Activated naive CD4-positive, alpha-beta T cell treated with anti-CD3 and anti-CD28 coated beads, Interleukin-2, amount 50 U/mL, for 72 hours (primary cell): ENCODE results near the gene TPM3. TPM values are rescaled to one million over a fixed set of nuclear protein-coding genes. Genes with fewer than 3 reads are reported as not detected.
A peak's percentile ranks its signal among the peaks of the same experiment; 100 is the strongest.
"Not testable (repeated sequence)": the region's sequence is repeated elsewhere in the genome, so short reads cannot be mapped to it uniquely, and the experiment has no call there.

Experiments used
- ATAC-seq, 2 donors: fragments of 150-1000 bp; cut with Tn5 transposase; 2 replicates each; pipeline ENCODE4 v1.10.0; 2021; ENCODE audit warnings: mild to moderate bottlenecking in 2 of 2, moderate library complexity in 2 of 2
- DNase-seq, 2 donors: peaks; one replicate each; pipeline ENCODE4 v3.0.0; 2021 to 2022; ENCODE audit warnings: low spot score in 2 of 2
- H3K27ac Mint-ChIP-seq, 2 donors: one replicate each; pipeline ENCODE4 v1.8.0; 2022; ENCODE audit warnings: mild to moderate bottlenecking in 2 of 2, mixed read lengths in 2 of 2
- H3K36me3 Mint-ChIP-seq, 2 donors: one replicate each; pipeline ENCODE4 v1.8.0; 2022; ENCODE audit warnings: mixed read lengths in 2 of 2
- H3K9me3 Mint-ChIP-seq, 2 donors: one replicate each; pipeline ENCODE4 v1.8.0; 2022; ENCODE audit warnings: mixed read lengths in 2 of 2
- total RNA-seq, 2 donors: library from RNA; stranded (reverse); gene quantifications; one replicate each; pipeline ENCODE4 v1.2.3, GENCODE V29; 2022

TPM3 gene
- total RNA-seq, 2 donors from 2014 or later: 373 to 610 TPM

DNA sequence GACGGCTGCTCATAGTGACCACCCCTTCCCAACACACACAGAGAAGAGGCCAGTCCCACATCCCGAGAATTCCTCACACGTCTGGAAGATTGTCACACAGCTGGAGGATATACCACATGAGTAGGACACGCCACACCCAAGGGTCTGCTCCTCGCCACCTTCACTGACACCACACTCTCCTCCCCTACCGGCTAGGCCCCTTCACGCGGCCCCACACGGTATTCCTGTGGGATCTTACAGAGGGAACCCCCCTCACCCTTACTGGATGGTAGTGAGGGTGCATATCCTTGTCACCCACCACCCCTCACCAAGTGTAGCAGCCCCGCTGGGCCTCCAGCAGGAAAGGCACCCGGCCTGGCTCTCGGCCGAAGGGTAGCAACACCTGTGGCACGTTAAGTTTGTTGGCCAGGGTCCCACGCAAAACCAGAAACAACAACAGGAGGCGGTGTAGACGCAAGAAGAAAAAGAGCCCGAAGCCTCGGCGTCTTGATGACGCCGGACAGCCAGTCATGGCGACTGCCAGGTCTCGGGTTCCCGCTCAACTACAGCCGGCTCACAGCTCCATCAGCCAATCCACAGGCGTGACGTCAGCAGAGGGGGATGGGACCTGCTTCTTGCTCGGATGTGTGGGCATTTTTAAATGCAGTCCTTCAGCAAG, 37.2 kb downstream of the TPM3 start, which contains the start of gene NUP210L:
Gene NUP210L, minus strand, starts transcription at position 540 of the 658 bp plus-strand sequence.
- Mint-ChIP-seq H3K27ac (peak within 1 kb of the TSS; percentile 10 to 93), H3K36me3 (peaks cover 15 to 43% of the 10 kb centered on the region in 2 donors), H3K9me3 (no peaks in the 10 kb centered on the region)
- ATAC-seq (no peak), DNase-seq (no peak)

DNA sequence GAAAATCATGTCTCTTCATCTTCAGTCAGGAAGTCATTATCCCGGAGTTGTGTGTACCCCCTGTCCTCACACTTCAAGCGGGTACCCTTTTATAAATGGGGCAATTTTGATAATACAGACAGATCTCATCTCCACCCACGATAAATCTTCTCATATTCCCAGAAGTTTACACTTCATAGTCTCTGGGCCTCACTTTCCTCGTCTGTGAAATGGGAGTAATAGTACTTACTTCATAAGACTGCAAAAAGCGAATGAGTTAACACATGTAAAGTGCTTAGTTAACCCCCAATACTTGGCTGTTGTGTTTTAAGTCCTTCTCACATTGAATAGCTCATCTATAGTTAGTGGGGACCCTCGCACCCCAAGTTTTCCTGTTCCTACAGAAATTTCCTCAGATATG, 37.8 kb downstream of the TPM3 start:
- peaks cover 15 to 37% of the 10 kb centered on the region in 2 donors for H3K36me3 Mint-ChIP-seq
- ATAC-seq: no peak
- H3K9me3 Mint-ChIP-seq: no peaks in the 10 kb centered on the region
- DNase-seq: no peak
- H3K27ac Mint-ChIP-seq: peak overlapping the region; percentile 10 to 45

DNA sequence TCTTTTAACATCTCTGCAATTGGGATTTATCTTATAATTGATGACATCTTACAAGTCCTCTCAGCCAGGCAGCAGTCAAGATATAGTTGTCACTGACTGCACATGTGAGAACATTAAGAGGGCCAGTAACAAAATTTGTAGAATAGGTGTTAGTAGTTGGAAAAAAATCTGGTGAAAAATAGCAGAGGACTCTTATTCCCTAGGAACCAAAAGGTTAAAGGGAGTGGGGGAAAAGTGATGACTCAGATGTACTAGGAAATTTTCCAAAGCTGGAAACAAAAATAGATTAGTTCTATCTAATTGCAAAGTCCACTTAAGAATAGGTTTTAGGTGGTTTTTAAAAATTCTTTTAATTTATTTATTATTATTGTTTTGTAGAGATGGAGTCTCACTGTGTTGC, 40.6 kb downstream of the TPM3 start:
- peaks cover 10 to 17% of the 10 kb centered on the region in 2 donors for H3K36me3 Mint-ChIP-seq
- DNase-seq (no peak), ATAC-seq (no peak)
- no peak overlapping the region for H3K27ac Mint-ChIP-seq
- H3K9me3 Mint-ChIP-seq: no peaks in the 10 kb centered on the region

DNA sequence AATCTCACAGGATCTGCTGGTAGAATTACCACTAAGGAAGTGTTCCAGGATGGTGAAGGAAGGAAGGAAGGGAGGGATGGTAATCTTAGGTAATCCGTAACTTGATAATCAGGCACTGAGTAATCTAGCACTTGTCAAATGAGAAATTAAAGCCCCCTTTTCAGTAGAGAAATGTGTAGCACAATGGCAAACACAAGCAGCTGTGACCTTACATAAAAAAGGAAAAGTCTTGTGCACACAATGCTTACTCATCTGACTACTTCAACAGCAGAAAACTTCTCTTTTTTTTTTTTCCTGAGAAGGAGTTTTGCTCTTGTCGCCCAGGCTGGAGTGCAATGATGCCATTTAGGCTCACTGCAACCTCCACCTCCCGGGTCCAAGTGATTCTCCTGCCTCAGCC, 43.1 kb downstream of the TPM3 start:
- no peaks in the 10 kb centered on the region for H3K36me3 Mint-ChIP-seq
- peak; percentile 79 to 98 for ATAC-seq
- no peak for DNase-seq
- H3K9me3 Mint-ChIP-seq: no peaks in the 10 kb centered on the region
- no peak overlapping the region for H3K27ac Mint-ChIP-seq

DNA sequence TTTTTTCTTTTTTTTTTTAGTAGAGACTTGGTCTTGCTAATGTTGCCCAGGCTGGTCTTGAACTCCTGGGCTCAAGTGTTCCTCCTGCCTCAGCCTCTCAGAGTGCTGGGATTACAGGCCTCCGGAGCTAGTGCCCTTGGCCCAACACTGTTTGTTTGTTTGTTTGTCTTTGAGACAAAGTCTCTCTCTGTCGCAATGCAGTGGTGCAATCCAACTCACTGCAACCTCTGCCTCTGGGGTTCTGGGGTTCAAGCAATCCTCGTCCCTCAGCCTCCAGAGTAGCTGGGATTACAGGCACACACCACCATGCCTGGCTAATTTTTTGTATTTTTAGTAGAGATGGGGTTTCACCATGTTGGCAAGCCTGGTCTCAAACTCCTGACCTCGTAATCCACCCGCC, 44.4 kb downstream of the TPM3 start:
- H3K9me3 Mint-ChIP-seq, H3K36me3 Mint-ChIP-seq, DNase-seq, H3K27ac Mint-ChIP-seq, ATAC-seq: not testable (repeated sequence)

DNA sequence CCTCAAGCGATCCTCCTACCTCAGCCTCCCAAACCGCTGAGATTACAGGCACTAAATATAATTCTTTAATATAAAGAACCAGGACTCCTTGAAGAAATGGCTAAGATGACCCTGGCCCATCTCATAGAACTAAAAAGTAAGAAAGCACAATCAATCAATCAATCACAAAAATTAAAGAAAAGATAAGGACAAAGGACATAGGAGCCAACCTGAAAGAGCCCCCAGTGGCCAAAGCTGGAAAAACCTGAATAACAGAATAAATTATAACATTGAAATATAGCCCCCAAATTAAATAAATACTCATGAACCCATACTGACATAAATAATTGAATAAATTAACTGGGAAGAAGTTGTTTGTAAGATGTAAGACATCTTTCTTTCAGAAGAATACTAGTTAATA, 45.9 kb downstream of the TPM3 start:
- H3K9me3 Mint-ChIP-seq: no peaks in the 10 kb centered on the region
- no peak for DNase-seq

DNA sequence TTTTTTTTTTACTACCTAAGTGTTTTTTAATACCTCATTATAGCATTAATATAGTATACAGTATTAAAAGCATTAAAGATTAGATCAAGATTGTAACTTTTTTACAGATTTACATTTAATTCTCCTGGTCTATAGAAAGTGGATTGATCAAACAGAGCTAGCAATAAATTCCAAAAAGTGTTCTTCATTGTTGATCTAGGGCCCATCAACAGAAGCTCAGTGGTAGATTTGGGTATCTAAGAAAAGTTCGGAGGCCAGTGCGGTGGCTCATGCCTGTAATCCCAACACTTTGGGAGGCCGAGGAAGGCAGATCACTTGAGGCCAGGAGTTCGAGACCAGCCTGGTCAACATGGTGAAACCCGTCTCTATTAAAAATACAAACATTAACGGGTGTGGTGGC, 49.5 kb downstream of the TPM3 start:
- no peak overlapping the region for H3K27ac Mint-ChIP-seq
- no peaks in the 10 kb centered on the region for H3K36me3 Mint-ChIP-seq
- DNase-seq (no peak), ATAC-seq (no peak)
- no peaks in the 10 kb centered on the region for H3K9me3 Mint-ChIP-seq

More for the DNA sequence above, 45.9 kb downstream of the TPM3 start:
- H3K36me3 Mint-ChIP-seq: no peaks in the 10 kb centered on the region
- H3K27ac Mint-ChIP-seq: no peak overlapping the region
- no peak for ATAC-seq

DNA sequence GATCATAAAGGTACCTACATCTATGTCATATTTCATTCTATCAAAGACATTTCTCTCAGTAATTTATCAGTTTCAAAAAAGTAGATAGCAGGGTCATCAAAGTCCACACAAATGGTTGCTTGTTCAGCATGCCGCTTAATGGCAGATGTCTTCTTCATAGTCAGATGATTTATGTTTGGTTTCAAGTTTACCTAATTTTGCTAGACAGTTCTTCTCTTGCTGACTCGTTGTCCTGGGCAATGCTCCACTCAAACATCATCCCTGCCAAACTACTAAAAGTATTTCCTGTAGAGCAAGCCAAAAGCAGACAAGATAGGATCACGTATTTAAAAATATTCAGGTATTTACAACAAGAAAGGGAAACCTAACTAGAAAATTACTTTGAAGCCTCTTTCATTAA, 50.7 kb downstream of the TPM3 start:
- Mint-ChIP-seq H3K36me3 (no peaks in the 10 kb centered on the region), H3K9me3 (no peaks in the 10 kb centered on the region), H3K27ac (peak overlapping the region in 1 of 2 donors; percentile 11)
- ATAC-seq (no peak), DNase-seq (no peak)

DNA sequence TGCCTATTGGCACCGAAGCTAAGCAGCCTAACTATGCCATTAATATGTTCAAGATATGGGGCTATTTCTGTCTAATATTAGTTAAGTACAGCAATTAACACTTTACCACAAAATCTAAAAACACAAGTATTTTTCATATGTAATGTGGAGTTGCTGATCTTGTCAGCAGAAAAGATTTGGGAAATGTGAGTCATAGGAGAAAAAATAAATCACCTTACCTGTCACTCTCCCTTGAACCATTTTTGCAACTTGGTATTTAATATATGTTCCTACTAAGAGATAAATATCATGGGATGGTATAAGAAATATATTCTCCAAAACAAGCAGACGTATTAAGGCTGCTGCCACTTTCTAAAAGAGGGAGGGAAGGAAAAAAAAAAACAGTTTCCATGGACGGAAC, 54.0 kb downstream of the TPM3 start:
- Mint-ChIP-seq H3K9me3 (no peaks in the 10 kb centered on the region), H3K36me3 (no peaks in the 10 kb centered on the region), H3K27ac (no peak overlapping the region)
- ATAC-seq (peak in 1 of 2 donors; percentile 37), DNase-seq (no peak)

DNA sequence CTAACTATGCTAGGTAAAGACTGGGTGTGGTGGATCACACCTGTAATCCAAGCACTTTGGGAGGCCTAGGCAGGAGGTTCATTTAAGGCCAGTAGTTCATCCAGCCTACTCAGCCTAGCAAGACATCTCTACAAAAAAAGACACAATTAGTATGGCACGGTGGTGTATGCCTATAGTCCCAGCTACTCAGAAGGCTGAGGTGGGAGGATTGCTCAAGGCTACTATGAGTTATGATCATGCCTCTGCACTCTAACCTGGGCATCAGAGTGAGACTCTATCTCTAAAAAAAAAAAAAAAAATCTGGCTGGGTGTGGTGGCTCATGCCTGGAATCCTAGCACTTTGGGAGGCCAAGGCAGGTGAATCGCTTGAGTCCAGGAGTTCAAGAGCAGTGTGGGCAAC, 58.6 kb downstream of the TPM3 start:
- ATAC-seq (no peak), DNase-seq (no peak)
- Mint-ChIP-seq H3K36me3 (no peaks in the 10 kb centered on the region), H3K9me3 (peaks cover 0 to 4% of the 10 kb centered on the region in 2 donors), H3K27ac (no peak overlapping the region)

DNA sequence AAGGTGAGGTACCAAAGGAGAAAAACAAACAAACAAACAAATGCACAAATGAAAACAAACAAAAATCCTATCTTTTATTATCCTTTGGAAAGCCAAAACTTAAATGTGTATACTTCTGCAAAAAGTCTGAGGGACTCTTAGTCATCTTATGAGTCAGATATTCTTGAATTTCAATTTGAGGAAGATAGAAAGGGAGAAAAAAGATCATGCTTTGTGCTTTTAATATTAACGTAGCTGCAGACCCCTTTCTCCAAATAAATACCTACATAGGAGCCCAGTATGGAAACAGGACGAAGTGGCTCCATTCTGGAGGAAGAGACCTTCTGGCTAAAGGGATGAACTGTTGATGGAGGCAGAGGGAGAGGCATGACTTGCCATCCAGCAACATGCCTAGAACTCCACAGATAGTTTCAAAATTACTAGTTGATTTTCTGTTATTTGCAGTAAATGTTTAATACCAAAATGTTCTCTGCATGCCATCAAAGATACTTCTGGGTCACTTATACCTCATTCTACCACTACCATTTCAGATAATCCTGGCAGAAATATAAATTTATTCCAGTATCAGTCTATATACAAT, 62.4 kb downstream of the TPM3 start:
- peak in 1 of 2 donors; percentile 13 for DNase-seq
- Mint-ChIP-seq H3K27ac (no peak overlapping the region), H3K9me3 (peaks cover 0 to 4% of the 10 kb centered on the region in 2 donors), H3K36me3 (no peaks in the 10 kb centered on the region)
- ATAC-seq: peak; percentile 47 to 73

DNA sequence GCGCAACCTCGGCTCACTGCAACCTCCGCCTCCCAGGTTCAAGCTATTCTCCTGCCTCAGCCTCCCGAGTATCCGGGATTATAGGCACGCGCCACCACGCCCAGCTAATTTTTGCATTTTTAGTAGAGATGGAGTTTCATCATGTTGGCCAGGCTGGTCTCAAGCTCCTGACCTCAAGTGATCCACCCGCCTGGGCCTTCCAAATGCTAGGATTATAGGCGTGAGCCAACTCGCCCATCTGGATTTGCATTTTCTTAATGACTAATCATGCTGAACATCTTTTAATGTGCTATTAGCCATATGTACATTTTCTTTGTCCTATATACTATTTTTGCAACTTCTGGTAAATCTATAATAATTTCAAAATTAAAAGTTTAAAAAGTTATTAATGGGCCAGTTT, 68.7 kb downstream of the TPM3 start:
- not testable (repeated sequence) for H3K9me3 Mint-ChIP-seq, ATAC-seq, DNase-seq, H3K27ac Mint-ChIP-seq, H3K36me3 Mint-ChIP-seq

DNA sequence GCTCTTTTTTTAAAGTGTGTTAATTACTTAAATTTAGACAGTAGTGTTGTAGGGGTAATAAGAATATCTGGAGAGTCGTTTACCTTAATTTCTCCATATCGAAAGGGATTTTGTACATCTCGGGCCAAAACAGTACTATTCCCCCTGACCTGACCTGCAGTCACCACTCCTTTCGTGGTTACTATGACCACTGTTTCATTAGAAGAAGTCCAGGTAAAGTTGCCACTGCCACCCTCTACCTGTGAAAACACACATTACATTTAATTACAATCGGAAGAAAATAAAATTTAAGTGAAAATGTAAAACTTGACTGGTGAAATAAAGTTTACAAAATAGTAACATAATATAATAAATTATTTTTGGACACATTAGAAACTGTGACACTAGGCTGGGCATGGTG, 74.3 kb downstream of the TPM3 start:
- ATAC-seq (no peak), DNase-seq (no peak)
- H3K27ac Mint-ChIP-seq: no peak overlapping the region
- H3K36me3 Mint-ChIP-seq: no peaks in the 10 kb centered on the region
- no peaks in the 10 kb centered on the region for H3K9me3 Mint-ChIP-seq

DNA sequence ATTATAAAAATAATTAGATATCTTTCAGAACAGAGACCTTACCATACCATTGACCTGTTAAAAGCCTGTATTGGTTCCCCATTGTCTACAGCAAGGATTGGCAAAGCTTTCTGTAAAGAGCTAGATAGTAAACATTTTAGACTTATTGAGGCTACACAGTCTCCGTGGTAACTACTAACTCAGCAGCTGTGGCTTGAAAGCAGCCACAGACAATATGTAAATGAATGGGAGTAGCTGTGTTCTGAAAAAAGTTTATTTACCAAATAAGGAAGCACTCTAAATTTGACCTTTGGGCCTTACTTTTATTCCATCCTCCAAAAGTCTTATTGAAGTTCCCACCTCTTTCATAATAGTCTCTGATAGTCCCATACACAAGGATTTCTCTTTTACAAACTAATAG, 76.7 kb downstream of the TPM3 start:
- H3K27ac Mint-ChIP-seq: peak overlapping the region in 1 of 2 donors; percentile 32
- H3K9me3 Mint-ChIP-seq: no peaks in the 10 kb centered on the region
- no peak for ATAC-seq
- no peak for DNase-seq
- no peaks in the 10 kb centered on the region for H3K36me3 Mint-ChIP-seq

Other genes starting within 250 kb of the TPM3 start
- gene DENND4B, start 245.4 kb downstream of the TPM3 start, total RNA-seq: 100 to 1,000 TPM; 131 to 132 TPM
- 100 to 1,000 TPM in 1 of 2 donors, 10 to 100 TPM in 1; 67.6 to 174 TPM for gene CRTC2, start 233.5 kb downstream of the TPM3 start, total RNA-seq
- 10 to 100 TPM; 54.9 to 96.6 TPM for gene SLC39A1, start 228.6 kb downstream of the TPM3 start, total RNA-seq
- gene CREB3L4, start 224.2 kb downstream of the TPM3 start, total RNA-seq: 10 to 100 TPM in 1 of 2 donors, 1 to 10 TPM in 1; 8.9 to 12.0 TPM
- 100 to 1,000 TPM in 1 of 2 donors, 10 to 100 TPM in 1; 51.0 to 130 TPM for gene JTB, start 214.4 kb downstream of the TPM3 start, total RNA-seq
- 10 to 100 TPM; 13.4 to 22.1 TPM for gene RAB13, start 205.8 kb downstream of the TPM3 start, total RNA-seq
- 1,000 to 10,000 TPM; 1,375 to 1,502 TPM for gene RPS27, start 201.3 kb downstream of the TPM3 start, total RNA-seq
- under 1 TPM; 0.10 to 0.11 TPM for gene NUP210L, start 37.0 kb downstream of the TPM3 start, total RNA-seq
- not detected for gene CFAP141, start 14.2 kb upstream of the TPM3 start, total RNA-seq
- gene UBAP2L, start 28.9 kb upstream of the TPM3 start, total RNA-seq: 100 to 1,000 TPM; 188 to 240 TPM
- 100 to 1,000 TPM; 147 to 198 TPM for gene HAX1, start 80.5 kb upstream of the TPM3 start, total RNA-seq
- not detected for gene AQP10, start 129.0 kb upstream of the TPM3 start, total RNA-seq
- 10 to 100 TPM; 48.0 to 56.1 TPM for gene ATP8B2, start 133.4 kb upstream of the TPM3 start, total RNA-seq
- 1 to 10 TPM; 6.7 to 8.5 TPM for gene IL6R, start 213.2 kb upstream of the TPM3 start, total RNA-seq